NT2/D1 (cell line): Measurements from ENCODE around the gene CFAP410.

Experiments
- SUZ12 ChIP-seq: IDR thresholded peaks from 2 replicates; pipeline ENCODE4 v1.6.1; 2011; ENCODE audit not compliant: insufficient read length, insufficient read depth; ENCODE audit errors: extremely low read depth
- YY1 ChIP-seq: IDR thresholded peaks from 2 replicates; pipeline ENCODE4 v1.6.1; 2011; ENCODE audit not compliant: insufficient read length, insufficient read depth
- ZNF274 ChIP-seq: IDR thresholded peaks from 2 replicates; pipeline ENCODE4 v1.6.1; 2011; ENCODE audit warnings: mild to moderate bottlenecking, low read depth, low read length

DNA sequence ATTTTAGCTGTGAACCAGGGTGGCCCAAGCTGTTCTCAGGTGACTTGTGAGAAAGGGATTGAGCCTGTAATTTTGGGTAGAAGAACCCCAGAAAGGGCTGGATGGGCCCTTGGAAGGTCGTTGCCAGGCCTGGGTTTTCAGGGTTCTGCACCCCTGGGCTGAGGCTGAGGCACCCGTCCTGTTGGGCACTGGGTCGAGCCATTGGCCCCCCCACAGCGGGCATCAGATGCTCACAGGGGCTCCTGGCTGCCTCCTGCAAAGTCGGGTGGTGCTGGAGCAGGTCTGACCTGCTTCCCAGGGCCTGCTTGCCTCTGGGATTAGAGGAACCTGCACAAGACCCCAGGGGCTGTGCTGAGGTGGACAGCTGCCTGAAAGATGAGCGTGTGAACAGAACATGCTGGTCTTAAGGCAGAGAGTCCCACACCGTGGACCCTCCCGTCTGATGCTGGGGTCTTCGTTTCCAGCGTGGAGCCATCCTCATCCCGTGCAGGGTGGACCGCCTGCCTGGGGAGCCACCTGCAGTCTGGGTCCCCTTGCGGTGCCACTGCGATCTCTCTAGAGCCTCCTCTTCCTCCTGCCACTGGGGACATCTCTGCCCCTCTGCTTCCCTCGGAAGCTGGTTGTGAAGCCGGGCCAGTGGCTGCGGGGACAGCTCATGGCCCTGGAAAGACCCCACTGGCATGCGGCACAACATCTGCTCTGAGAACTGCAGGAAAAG, 12.5 kb upstream of the CFAP410 start:
- TF ChIP-seq ZNF274 (no peak), SUZ12 (no peak), YY1 (no peak)
